Measurements from ENCODE around the gene SCAMP1.

SCAMP1 gene

GRCh38 chr5:78359831-78360673 is at the start of gene SCAMP1:
TSS of gene SCAMP1 (plus strand) at chr5:78360617. CDS start at chr5:78360672, 55 bp downstream.
- TF ChIP-seq GATA3 (IDR thresholded peaks at IDR 0.05; ENCODE audit: low read depth, low read length): no peak
- TF ChIP-seq GATA2 (IDR thresholded peaks at IDR 0.05; ENCODE audit: low read depth, low read length): no peak

- no peak for TF ChIP-seq GATA2 (IDR thresholded peaks at IDR 0.05; ENCODE audit: low read depth, low read length)
- no peak for TF ChIP-seq GATA3 (IDR thresholded peaks at IDR 0.05; ENCODE audit: low read depth, low read length)
Measured at GRCh38 chr5:78317515-78317914, 42.9 kb upstream of the SCAMP1 start.

GRCh38 chr5:78318337-78318736 is 42.1 kb upstream of the SCAMP1 start:
- TF ChIP-seq GATA2 (IDR thresholded peaks at IDR 0.05; ENCODE audit: low read depth, low read length) (no peak), GATA3 (IDR thresholded peaks at IDR 0.05; ENCODE audit: low read depth, low read length) (no peak)

- TF ChIP-seq GATA2 (IDR thresholded peaks at IDR 0.05; ENCODE audit: low read depth, low read length) (no peak), GATA3 (IDR thresholded peaks at IDR 0.05; ENCODE audit: low read depth, low read length) (no peak)
Measured at GRCh38 chr5:78320401-78320800, 40.0 kb upstream of the SCAMP1 start.

- no peak for TF ChIP-seq GATA2 (IDR thresholded peaks at IDR 0.05; ENCODE audit: low read depth, low read length)
Measured at GRCh38 chr5:78323241-78323640, 37.2 kb upstream of the SCAMP1 start.

GRCh38 chr5:78326930-78327329 is 33.5 kb upstream of the SCAMP1 start:
- TF ChIP-seq GATA2 (IDR thresholded peaks at IDR 0.05; ENCODE audit: low read depth, low read length): no peak
- TF ChIP-seq GATA3 (IDR thresholded peaks at IDR 0.05; ENCODE audit: low read depth, low read length): no peak

GRCh38 chr5:78327761-78328510 is 32.5 kb upstream of the SCAMP1 start:
- TF ChIP-seq GATA2 (IDR thresholded peaks at IDR 0.05; ENCODE audit: low read depth, low read length): no peak
- no peak for TF ChIP-seq GATA3 (IDR thresholded peaks at IDR 0.05; ENCODE audit: low read depth, low read length)

GRCh38 chr5:78328585-78329173 is 31.7 kb upstream of the SCAMP1 start:
- no peak for TF ChIP-seq GATA2 (IDR thresholded peaks at IDR 0.05; ENCODE audit: low read depth, low read length)
- TF ChIP-seq GATA3 (IDR thresholded peaks at IDR 0.05; ENCODE audit: low read depth, low read length): no peak

- TF ChIP-seq GATA3 (IDR thresholded peaks at IDR 0.05; ENCODE audit: low read depth, low read length) (no peak), GATA2 (IDR thresholded peaks at IDR 0.05; ENCODE audit: low read depth, low read length) (no peak)
Measured at GRCh38 chr5:78331523-78332080, 28.8 kb upstream of the SCAMP1 start.

GRCh38 chr5:78334811-78335210 is 25.6 kb upstream of the SCAMP1 start:
- TF ChIP-seq GATA2 (IDR thresholded peaks at IDR 0.05; ENCODE audit: low read depth, low read length): no peak
- TF ChIP-seq GATA3 (IDR thresholded peaks at IDR 0.05; ENCODE audit: low read depth, low read length): no peak

GRCh38 chr5:78335976-78336375 is 24.4 kb upstream of the SCAMP1 start:
- TF ChIP-seq GATA3 (IDR thresholded peaks at IDR 0.05; ENCODE audit: low read depth, low read length): peak; percentile 81
- peak; percentile 89 for TF ChIP-seq GATA2 (IDR thresholded peaks at IDR 0.05; ENCODE audit: low read depth, low read length)

GRCh38 chr5:78336698-78337097 is 23.7 kb upstream of the SCAMP1 start:
- TF ChIP-seq GATA2 (IDR thresholded peaks at IDR 0.05; ENCODE audit: low read depth, low read length) (no peak), GATA3 (IDR thresholded peaks at IDR 0.05; ENCODE audit: low read depth, low read length) (no peak)

GRCh38 chr5:78339617-78340436 is 20.6 kb upstream of the SCAMP1 start:
- TF ChIP-seq GATA2 (IDR thresholded peaks at IDR 0.05; ENCODE audit: low read depth, low read length): no peak
- no peak for TF ChIP-seq GATA3 (IDR thresholded peaks at IDR 0.05; ENCODE audit: low read depth, low read length)

Data from SH-SY5Y (cell line).